ENCODE measurements around the gene YJEFN3.

Gene YJEFN3, protein sequence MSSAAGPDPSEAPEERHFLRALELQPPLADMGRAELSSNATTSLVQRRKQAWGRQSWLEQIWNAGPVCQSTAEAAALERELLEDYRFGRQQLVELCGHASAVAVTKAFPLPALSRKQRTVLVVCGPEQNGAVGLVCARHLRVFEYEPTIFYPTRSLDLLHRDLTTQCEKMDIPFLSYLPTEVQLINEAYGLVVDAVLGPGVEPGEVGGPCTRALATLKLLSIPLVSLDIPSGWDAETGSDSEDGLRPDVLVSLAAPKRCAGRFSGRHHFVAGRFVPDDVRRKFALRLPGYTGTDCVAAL

DNA sequence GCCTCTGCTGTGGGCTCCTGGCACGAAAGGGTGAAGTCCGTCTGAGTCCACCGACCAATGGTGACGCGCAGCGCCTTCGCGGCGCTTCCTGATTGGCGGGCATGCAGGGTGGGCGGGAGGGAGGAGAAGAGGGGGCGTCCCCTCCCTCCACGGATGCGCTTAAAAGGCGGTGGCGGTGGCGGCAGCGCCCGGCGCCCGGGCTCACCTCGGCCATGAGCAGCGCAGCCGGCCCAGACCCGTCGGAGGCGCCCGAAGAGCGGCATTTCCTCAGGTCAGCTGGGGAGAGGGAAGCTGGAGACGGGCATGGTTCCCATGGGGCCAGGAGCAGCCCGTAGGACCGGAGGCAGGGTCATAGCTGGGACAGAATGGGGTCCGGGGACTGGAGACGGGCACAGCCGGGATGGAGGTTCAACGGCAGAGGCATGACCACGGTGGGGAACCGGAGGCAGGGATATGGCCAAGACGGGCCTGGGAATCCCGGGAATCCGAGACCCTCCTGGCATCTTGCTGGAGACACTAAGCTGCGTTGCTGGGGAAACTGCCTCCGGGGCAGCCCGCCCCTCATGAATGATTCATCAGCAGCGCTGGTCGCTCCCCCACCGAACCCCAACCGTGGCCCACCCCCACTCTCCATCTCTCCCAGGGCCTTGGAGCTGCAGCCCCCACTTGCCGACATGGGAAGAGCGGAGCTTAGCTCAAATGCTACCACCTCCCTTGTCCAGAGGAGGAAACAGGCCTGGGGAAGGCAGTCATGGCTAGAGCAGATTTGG lies at the start of gene YJEFN3:
Gene YJEFN3 (plus strand): TSS at position 191 of the 770 bp plus-strand sequence. CDS start 22 bp downstream, at position 213.
- no peak for DNase-seq

DNA sequence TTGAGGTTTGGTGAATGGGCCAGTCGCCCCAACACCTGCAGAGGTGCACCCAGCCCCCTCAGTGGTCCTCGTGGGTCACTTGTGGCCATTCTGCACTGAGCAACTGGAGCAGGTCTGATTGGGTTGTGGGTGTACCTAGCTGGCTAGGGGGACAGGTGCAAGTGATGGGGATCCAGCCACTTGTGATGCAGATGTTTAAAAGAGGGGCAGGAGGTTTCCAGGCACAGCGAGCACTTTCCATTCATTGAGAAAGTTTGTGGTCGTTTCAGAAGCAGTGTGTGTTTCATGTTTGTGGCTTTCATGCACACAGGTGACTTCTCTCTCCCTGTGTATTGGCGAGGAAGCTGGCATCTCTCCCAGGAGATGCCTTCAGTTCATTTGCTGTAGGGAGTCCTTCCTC lies 48.0 kb upstream of the YJEFN3 start:
- DNase-seq = no peak

DNA sequence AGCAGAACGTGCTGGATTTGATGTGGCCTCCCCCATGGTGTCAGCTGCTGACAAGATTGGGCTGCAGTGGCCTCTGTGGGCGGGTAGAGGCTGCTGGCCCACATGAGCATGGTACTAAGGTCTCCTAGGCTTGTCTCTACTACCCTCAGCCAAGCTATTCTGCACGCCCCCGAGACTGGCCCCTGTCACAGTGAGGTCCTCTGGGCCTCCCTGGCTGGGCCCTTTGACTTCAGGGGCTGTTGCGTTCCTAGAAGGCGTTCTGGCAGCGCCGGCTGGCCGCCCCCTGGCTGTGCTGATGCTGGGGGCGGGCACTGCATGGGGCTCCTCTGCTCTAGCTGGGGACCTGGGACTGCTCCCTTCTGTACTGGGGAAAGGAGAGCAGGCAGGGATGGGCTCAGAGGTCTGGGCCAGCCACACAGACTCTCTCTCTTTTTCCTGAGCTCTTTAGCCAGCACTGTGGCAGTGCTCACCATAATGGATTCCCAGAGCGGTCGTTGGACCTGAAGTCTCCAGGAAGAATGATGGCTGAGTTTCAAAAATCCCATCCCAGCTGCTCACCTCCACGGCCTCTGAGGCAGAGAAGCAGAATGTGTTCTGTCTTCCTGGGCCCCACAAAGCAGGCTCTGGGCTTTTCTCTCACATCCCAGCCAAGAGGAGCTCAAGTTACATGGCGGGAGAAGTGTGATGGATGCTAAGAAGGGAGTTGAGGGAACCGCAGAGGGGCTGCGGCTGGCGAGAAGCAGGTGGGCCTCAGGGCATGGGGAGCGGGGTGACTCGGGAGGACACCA lies 45.7 kb upstream of the YJEFN3 start:
- DNase-seq = no peak

DNA sequence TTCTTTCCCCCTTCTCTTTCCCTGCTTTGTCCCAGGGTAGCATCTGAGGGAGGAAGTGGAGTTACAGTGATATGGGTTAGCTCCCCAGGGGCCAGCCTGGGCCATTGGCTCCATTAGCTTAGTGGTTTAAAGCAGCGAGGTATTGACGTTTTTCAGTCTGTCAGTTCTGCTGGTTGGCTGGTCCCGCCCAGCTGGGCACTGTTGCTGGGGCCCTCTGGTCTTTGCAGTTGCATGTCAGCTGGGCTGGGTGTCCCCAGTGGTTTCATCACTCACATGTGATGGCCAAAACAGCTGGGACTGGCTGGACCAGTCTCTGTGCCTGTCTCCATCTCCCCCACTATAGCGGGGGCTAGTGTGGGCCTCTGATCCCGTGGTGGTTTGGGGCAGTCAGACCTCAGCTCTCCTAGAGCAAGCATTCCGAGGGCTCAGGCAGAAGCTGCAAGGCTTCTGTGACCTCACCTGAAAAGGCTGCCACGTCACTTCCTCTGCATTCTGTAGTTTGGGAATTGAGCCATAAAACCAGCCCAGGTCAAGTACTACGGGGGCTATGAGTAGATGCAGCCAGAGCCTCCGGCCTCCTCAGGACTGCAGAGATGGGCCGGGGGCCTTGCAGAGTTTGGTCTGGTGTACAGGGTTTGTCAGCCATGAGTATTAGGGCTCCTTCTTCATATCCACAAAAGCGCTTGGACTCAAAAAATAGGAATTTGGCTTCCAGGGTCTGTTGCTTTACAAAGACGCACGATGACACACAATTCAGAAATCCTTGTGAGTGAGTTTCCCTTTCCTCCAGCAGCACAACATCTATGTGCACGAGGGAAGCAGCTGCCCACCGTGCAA lies 43.3 kb upstream of the YJEFN3 start:
- DNase-seq = no peak

DNA sequence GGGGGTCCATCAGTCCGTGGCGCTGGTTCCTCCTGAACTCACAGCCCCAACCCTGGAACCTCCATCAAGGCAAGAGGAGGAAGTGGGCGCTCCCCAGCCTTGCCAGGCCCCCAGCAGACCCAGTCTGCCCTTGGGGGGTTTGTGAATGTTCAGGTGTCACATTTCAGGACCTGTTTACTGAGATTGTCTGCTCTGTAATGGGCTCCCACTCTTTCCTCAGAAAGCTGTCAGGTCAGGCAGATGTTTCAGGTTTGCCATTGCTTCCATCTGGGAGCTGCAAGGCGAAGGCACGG lies 42.8 kb upstream of the YJEFN3 start:
- no peak for DNase-seq

DNA sequence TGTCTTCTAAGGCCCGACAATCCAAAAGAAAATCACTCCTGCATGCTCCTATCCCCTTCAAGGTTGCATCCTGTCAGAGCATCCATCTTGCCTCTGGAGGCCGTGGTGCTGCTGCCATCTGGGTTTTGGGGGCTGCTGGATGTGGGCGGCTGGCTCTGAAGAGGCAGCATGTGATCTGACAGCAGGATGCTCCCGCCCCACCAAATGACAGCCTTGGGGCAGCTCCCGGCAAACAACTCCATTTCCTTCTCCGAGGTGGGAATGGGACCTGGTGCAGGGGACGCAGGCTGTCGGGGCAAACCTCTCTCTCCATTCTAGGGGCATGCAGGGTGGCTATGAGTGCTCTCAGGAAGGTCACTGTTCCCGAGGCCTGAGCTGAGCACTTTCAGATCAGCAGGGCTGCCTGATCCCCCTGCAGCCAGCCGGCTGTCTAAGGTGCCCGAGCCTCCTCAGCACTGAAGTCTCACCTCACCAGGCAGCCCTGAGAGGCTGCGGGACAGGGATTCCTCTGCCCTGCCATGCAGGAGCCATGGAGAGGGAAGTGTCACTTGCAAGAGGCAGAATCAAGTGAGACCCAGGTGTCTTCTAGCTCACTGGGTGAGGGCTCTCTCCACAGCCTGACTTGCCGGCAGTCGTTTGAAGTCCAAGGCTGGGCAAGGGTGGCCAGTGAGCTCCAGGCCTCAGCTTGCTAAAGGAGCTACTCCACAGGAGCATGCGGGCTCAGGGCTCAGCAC lies 42.2 kb upstream of the YJEFN3 start:
- no peak for DNase-seq

DNA sequence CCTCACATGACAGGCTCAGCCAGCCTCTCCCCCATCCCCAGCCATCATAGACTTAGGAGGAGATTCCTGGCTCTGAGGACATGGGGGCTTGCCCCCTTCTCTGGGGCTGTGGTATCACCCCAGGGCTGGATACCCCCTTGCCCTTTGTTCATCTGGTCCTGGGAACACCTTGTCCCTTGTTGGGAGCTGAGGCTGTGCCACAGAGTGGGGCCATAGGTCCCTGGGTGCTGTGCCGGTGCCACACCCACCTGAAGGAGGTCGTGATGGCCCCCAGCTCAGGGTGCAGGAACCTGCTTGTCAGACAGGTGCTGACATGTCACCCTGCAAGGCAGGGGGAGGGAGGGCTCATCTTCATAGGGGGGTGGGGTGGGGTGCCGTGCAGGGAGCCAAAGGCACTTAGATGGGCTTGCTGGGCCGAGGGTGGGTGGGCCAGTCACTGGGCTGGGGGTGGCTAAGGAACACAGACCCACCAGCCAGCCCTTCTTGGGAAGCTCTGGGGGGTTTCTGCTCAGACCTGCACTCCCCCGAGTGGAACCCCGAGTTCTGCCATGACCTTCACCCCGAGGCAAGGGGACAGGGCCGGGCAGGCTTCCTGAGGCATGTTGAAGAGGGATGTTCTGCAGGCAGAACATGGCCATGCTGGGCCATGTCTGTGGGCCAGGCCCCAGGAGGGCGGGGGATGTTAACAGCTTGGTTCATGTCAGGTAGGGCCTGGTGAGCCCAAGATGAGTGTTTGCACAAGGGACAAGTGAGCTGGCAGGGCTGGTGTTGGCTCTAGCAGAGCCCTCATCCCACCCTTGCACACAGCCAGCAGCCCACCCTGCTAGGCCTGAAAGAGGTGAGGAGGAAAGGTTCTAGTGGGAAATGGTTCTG lies 41.4 kb upstream of the YJEFN3 start:
- no peak for DNase-seq

DNA sequence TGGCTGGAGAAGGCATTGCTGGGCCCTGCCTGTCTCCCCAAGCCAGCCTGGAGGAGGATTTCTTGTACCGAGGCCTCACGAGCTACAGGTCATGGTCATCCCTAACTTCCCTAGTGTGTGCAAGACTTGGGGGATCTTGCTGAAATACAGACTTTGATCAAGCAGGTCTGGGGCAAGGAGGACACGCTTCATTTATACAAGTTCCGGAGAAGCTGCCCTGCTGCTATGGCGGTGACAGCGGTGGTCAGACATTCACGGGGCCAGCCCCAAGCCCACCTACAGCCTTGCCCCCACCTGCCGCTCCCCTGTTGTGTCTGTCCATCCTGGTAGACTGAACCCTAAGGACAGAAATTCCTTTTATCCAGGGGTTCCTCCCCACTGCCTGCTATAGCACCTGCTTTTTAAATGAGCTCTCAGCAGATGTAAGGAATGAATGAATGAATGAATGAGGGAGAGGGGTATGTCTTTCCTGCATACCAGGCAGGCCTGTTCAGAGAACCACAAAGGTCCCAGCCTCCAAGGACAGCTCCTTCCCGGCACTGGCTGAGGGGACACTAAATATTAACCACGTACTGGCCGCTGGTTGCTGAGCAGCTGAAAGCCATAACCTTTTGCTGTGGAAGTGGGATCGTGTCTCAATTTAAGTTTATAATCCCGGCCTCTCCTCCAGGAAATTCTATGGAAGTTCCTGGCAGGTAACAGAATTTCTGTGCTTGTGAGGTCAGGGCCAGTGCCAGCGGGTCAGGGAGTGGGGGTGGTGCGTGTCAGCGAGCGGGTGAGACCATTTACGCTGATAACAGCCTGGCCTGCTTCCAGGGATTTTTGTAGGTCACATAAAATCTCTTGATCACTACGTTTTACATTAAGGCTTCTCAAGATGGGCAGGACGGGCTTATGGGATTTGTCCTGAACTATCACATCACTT lies 40.5 kb upstream of the YJEFN3 start:
- DNase-seq = no peak

DNA sequence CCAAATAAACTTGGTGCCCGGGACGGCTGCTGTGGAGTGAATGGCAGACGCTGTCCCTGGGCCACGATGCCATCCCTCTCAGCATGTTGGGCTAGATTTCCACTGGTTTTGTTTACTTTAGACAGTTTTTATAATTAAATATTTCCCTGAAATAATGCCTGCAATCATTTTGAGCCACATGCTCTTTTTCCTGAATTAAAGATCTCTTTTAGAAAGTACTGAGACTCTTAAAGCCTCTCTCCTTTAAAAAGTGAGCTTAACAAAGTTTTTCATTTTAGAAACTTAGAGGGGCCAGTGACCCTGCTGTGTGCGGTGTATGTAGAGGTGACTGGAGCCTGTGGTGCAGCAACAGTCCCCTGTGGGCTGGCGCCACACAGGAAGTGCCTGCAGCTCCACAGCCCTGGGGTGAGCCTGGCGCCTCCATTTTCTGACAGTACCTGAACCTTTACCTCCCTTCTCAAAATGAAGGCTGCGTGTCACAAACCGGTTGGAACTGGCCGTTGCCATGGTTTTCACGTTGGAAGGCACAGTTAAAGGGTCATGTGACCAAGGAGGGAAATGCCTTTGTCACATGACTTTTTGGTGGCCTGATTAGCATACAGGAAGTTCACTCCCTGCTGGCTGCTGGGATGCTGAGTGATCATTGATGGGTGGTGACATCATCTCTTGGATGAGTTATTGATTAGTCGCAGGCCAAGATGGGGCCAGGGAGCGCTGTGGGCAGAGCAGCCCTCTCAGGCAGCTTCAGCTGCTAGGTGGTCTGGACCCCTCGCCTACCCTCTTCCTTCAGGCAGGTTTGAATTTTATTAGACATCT lies 39.6 kb upstream of the YJEFN3 start:
- no peak for DNase-seq

DNA sequence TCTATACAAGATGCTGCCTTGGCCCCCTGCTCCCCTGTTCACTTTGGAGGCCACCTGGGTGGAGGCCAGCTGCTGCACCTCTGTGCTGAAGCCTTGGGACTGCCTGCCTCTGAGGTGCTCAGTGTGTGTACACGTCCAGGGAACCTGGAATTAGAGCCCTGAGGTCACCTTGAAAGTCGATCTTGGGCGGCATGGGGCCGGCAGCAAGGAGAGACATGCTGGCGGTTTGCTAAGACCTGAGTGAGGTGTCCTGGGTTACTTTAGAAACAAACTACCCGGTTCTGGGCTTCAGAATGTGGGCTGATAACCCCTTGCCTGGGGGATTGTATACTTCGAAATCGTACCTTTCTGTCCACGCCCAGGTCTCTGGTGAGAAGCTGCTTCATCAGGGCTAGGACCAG lies 38.9 kb upstream of the YJEFN3 start:
- DNase-seq = no peak

DNA sequence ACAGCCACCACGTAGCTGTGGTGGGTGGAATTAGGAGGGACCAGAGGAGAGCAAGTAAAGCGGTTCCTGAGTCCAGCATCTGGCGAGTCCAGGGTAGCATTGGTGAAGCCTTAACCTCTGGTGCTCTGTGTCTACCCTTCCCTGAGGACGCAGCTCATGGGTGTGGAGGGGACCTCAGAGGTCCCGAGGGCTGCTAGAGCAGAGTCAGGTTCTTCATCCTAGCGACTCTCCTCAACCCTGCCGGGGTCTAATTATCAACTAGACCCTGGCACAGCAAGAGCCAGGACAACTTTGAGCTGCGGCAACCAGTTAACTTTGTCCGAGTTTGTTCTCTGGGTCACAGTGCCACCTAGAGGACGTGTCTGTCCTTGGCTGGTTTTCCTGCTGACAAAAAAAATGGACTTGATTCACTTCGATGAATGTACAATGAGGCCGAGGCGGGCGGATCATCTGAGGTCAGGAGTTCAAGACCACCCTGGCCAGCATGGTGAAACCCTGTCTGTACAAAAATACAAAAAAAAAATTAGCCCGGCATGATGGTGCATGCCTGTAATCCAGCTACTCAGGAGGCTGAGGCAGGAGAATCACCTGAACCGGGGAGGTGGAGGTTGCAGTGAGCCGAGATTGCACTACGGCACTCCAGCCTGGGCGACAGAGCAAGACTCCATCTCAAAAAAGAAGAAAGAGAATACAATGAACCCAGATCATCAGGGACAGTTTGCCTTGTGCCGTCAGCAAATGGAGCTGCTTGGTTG lies 38.3 kb upstream of the YJEFN3 start:
- DNase-seq = peak; percentile 54 to 60

DNA sequence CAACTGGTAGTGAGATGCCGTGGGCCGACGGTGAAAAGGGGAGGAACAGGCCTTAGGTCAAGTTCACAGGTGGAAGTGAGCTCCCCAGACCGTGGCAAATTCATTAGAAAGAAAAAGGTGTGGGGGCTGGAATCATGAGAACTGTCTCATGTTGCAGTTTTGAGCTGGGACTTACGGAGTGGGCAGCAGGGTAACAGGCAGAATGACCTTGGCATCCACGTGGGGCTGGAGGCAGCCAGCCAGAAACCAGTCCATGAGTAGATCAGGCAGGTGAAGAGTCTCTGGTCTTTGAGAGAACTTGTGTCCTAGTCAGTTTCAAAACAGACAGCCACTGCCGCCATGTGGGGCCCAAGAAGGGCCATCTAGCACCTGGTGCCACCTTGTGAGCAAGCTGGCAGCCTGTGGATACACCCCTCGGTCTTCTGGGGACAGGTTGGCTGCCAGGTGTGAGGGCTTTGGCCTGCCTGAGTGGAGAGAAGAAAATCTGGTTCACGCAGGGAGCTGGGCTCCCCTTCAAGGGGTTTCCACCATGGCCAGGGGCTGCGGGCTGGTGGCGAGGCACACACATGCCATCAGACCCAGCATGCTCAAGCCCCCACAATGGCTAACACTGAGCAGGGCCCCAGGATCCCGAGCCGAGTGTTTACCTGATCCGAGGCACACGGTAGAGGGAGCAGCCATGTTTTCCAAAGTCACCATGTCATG lies 37.2 kb upstream of the YJEFN3 start:
- DNase-seq = no peak

DNA sequence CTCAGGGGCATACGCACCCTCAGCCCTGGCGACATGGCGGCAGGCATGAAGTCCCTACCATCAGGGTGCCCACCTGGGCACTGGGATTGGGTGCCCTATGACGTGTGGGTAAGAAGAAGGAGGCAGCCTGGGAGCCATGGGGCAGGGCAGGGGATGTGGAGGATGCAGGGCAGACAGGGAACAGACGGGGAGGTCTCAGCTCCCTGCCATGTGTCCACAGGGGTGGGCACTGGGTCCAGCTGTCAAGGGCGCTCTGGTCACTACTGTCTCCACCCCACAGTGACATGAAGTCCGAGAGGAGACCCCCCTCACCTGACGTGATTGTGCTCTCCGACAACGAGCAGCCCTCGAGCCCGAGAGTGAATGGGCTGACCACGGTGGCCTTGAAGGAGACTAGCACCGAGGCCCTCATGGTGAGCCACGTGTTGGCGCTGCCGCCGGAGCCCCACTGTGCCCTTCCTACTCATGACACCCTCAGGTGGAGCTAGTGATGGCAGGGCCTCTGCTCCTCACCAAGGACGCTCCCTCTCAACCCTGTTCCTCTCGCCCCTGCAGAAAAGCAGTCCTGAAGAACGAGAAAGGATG lies 36.6 kb upstream of the YJEFN3 start:
- DNase-seq = no peak

DNA sequence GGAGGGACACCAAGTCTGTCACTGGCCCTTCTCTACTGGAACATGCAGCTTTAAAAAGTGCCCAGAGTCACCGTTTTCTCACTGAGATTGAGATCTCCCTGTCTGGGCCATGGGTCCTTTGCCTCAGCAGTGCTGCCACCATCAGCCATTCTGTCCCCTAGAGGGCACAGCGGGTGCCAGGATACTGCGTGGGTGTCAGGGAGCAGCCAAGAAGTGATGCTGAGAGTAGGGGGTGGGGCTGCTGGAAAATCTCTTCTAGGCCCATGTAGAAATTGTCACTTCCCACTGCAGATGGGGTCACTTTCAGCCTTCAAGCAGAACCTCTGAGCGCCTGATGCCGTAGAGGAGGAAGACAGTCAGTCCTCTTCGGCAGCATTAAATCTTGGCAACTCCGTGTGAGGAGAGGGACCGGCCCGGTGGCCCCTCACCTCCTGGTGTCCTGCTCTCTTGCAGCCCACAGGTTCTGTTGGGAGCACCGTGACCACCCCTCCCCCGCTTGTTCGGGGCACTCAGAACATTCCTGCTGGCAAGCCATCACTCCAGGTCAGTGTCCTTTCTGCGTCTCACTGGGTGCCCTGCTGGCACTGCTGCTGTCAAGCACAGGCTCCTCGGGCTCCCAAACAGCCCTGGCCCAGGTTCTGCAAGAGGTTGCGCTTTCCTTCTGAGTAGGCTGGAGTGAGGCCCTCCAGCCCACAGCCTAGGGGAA lies 34.7 kb upstream of the YJEFN3 start:
- no peak for DNase-seq

DNA sequence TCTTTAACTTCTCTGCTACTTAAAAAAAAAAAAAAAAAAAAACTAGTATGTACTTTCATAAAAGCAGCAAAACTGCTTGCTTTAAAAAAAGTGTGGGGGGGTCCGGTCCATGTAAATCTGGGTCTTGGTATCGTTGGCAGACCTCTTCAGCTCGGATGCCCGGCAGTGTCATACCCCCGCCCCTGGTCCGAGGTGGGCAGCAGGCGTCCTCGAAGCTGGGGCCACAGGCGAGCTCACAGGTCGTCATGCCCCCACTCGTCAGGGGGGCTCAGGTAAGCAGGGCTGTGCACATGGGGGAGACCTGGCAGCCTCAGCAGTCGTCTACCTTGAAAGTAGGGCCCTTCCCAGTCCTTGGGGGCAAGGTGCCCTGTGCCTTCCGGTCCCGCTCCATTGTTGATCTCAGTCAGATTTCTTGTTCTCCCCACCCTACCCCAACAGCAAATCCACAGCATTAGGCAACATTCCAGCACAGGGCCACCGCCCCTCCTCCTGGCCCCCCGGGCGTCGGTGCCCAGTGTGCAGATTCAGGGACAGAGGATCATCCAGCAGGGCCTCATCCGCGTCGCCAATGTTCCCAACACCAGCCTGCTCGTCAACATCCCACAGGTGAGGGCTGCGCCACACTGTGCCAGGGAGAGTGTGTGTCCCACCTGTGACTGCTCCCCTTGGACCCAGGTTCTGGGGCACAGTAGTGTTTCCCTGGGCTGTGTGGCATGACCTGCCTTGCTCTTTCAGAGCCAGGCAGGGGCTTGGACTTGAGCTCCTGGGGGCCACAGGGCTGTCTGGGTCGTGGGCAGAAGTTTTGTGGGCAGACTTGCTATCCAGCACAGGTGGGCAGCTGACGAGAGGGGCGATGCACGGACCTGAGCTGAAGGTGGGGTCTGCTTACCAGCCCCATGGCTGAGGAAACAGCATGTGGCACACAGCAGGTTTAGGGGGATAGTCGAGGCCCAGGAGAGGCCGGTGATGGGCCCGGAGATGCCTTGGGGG lies 32.8 kb upstream of the YJEFN3 start:
- DNase-seq = no peak

Data from NCI-H526 (cell line).